DND-41 (cell line): ENCODE data around the gene USP8.

ENCODE experiments used
- CTCF ChIP-seq: IDR thresholded peaks from 2 replicates; pipeline ENCODE4 v1.5.1; 2012; ENCODE audit warnings: borderline replicate concordance, low read length, moderate library complexity, mild to moderate bottlenecking; ENCODE audit not compliant: poor library complexity, severe bottlenecking; ENCODE audit errors: extremely low read depth
- EZH2 ChIP-seq: IDR thresholded peaks from 3 replicates; pipeline ENCODE4 v1.6.1; 2012; ENCODE audit warnings: borderline replicate concordance, low read depth, mild to moderate bottlenecking, moderate library complexity, low read length, inconsistent platforms; ENCODE audit not compliant: severe bottlenecking

GRCh38 chr15:50563756-50564155 is 139.6 kb downstream of the USP8 start:
- TF ChIP-seq CTCF, result no peak
- TF ChIP-seq EZH2, result no peak
